GM03348 (cell line): ENCODE measurements around the gene CCNQ.

Experiments
- DNase-seq: peaks from one replicate; pipeline ENCODE4 v3.0.0; 2012; ENCODE audit warnings: low spot score

CCNQ gene

GRCh38 chrX:153598541-153599191 is at the start of gene CCNQ:
Gene CCNQ (minus strand): TSS chrX:153599139. CDS start chrX:153599073, 66 bp downstream.
- peak; percentile 40 for DNase-seq

GRCh38 chrX:153647461-153648357 is 48.8 kb upstream of the CCNQ start:
- DNase-seq, result no peak

- DNase-seq, result peak; percentile 44
These were observed 47.9 kb upstream of the CCNQ start, which contains the start of gene DUSP9 for GRCh38 chrX:153646620-153647373. Gene DUSP9 (plus strand): TSS chrX:153647203. CDS start chrX:153647954, 751 bp downstream.

GRCh38 chrX:153645921-153646488 is 47.1 kb upstream of the CCNQ start:
- no peak for DNase-seq

GRCh38 chrX:153645151-153645550 is 46.2 kb upstream of the CCNQ start:
- no peak for DNase-seq

- no peak for DNase-seq
These were observed 45.6 kb upstream of the CCNQ start for GRCh38 chrX:153644356-153645125.

GRCh38 chrX:153643431-153644351 is 44.8 kb upstream of the CCNQ start:
- DNase-seq, result peak; percentile 57

GRCh38 chrX:153642655-153643430 is 43.9 kb upstream of the CCNQ start:
- DNase-seq, result no peak

GRCh38 chrX:153642051-153642654 is 43.2 kb upstream of the CCNQ start:
- no peak for DNase-seq

GRCh38 chrX:153641627-153642026 is 42.7 kb upstream of the CCNQ start:
- no peak for DNase-seq

GRCh38 chrX:153640736-153641575 is 42.0 kb upstream of the CCNQ start:
- DNase-seq, result no peak

GRCh38 chrX:153640045-153640686 is 41.2 kb upstream of the CCNQ start:
- no peak for DNase-seq

GRCh38 chrX:153639177-153640044 is 40.5 kb upstream of the CCNQ start:
- DNase-seq, result no peak

GRCh38 chrX:153638436-153639176 is 39.7 kb upstream of the CCNQ start:
- no peak for DNase-seq

GRCh38 chrX:153638041-153638371 is 39.1 kb upstream of the CCNQ start:
- DNase-seq, result no peak
